Measurements from ENCODE around the gene PCDHB4.
"Not testable (repeated sequence)": the region's sequence is repeated elsewhere in the genome, so short reads cannot be mapped to it uniquely, and the experiment has no call there.

The PCDHB4 gene

DNA sequence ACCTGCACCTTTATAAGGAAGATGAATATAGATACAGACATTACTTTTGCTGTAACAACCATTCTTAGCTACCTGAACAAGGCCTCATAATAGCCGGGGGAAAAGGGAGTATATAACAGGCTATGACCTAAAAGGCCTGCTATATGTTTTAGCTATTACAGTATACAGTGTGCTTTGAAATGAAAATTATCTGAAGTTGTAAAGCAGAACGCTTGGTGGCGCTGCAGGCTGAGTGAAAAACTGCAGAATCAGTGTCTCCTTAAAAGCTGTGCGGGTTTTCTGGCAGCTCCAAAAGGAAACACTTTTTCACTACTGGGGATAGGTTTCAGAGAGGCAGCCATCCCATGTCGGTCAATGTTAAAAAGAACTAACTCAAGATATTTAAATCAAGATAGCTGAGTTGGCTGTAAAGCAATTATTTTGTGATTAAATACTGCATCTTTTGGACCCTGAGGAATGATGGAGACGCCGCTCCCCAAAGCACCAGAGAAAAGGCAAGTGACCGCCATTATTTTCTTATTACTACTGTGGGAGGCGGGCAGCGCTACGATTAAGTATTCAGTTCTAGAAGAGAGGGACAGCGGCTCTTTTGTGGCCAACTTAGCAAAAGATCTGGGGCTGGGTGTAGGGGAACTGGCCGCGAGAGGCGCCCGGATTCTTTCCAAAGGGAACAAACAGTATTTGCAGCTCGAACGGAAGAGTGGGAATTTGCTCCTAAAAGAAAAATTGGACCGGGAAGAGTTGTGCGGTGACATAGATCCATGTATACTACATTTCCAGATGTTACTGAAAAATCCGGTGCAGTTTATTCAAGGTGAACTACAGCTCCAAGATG, 34.1 kb downstream of the PCDHB4 start:
- no peaks in the 10 kb centered on the region for H3K9me2 ChIP-seq (replicated peaks; ENCODE audit: control insufficient read depth, low read length)
- H3K27me3 ChIP-seq (ENCODE audit: control insufficient read depth, low read length), result no peaks in the 10 kb centered on the region

DNA sequence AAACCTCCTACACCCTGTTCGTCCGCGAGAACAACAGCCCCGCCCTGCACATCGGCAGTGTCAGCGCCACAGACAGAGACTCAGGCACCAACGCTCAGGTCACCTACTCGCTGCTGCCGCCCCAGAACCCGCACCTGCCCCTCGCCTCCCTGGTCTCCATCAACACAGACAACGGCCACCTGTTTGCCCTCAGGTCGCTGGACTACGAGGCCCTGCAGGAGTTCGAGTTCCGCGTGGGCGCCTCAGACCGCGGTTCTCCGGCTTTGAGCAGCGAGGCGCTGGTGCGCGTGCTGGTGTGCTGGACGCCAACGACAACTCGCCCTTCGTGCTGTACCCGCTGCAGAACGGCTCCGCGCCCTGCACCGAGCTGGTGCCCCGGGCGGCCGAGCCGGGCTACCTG, 35.7 kb downstream of the PCDHB4 start:
- not testable (repeated sequence) for H3K79me2 ChIP-seq (ENCODE audit: control insufficient read depth, low read length); H3K27me3 ChIP-seq (ENCODE audit: control insufficient read depth, low read length); H4K20me1 ChIP-seq (ENCODE audit: control insufficient read depth, insufficient read depth, low read depth, low read length); H3K4me1 ChIP-seq (ENCODE audit: control insufficient read depth, low read length); H3K36me3 ChIP-seq (ENCODE audit: control insufficient read depth, low read length); H3K9me3 ChIP-seq (ENCODE audit: control insufficient read depth, insufficient read depth, low read length); H3K9me2 ChIP-seq (replicated peaks; ENCODE audit: control insufficient read depth, low read length); H3K4me2 ChIP-seq (ENCODE audit: low read length); H3K27ac ChIP-seq (ENCODE audit: low read depth, low read length); H3F3A ChIP-seq (ENCODE audit: control insufficient read depth, insufficient read depth); H3K4me3 ChIP-seq (ENCODE audit: low read length)

More for the DNA sequence above, 34.1 kb downstream of the PCDHB4 start:
- H3F3A ChIP-seq (ENCODE audit: control insufficient read depth, insufficient read depth), result no peaks in the 10 kb centered on the region
- H3K4me1 ChIP-seq (ENCODE audit: control insufficient read depth, low read length), result no peaks in the 10 kb centered on the region
- no peak overlapping the region for H3K4me3 ChIP-seq (ENCODE audit: low read length)
- no peak for TF ChIP-seq EZH2phosphoT487 (IDR thresholded peaks at IDR 0.05; ENCODE audit: borderline replicate concordance, low read length)
- TF ChIP-seq, protein P1, sequence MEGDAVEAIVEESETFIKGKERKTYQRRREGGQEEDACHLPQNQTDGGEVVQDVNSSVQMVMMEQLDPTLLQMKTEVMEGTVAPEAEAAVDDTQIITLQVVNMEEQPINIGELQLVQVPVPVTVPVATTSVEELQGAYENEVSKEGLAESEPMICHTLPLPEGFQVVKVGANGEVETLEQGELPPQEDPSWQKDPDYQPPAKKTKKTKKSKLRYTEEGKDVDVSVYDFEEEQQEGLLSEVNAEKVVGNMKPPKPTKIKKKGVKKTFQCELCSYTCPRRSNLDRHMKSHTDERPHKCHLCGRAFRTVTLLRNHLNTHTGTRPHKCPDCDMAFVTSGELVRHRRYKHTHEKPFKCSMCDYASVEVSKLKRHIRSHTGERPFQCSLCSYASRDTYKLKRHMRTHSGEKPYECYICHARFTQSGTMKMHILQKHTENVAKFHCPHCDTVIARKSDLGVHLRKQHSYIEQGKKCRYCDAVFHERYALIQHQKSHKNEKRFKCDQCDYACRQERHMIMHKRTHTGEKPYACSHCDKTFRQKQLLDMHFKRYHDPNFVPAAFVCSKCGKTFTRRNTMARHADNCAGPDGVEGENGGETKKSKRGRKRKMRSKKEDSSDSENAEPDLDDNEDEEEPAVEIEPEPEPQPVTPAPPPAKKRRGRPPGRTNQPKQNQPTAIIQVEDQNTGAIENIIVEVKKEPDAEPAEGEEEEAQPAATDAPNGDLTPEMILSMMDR (IDR thresholded peaks at IDR 0.05; ENCODE audit: low read depth, low read length, poor library complexity, severe bottlenecking), result no peak
- no peaks in the 10 kb centered on the region for H4K20me1 ChIP-seq (ENCODE audit: control insufficient read depth, insufficient read depth, low read depth, low read length)
- H3K27ac ChIP-seq (ENCODE audit: low read depth, low read length), result no peak overlapping the region
- H3K36me3 ChIP-seq (ENCODE audit: control insufficient read depth, low read length), result no peaks in the 10 kb centered on the region
- no peak overlapping the region for H3K4me2 ChIP-seq (ENCODE audit: low read length)
- no peaks in the 10 kb centered on the region for H3K79me2 ChIP-seq (ENCODE audit: control insufficient read depth, low read length)
- H3K9me3 ChIP-seq (ENCODE audit: control insufficient read depth, insufficient read depth, low read length), result no peaks in the 10 kb centered on the region

DNA sequence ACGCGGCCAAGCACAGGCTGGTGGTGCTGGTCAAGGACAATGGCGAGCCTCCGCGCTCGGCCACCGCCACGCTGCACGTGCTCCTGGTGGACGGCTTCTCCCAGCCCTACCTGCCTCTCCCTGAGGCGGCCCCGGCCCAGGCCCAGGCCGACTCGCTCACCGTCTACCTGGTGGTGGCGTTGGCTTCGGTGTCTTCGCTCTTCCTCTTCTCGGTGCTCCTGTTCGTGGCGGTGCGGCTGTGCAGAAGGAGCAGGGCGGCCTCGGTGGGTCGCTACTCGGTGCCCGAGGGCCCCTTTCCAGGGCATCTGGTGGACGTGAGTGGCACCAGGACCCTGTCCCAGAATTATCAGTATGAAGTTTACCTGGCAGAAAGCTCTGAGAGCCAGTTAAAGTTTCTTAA, 36.3 kb downstream of the PCDHB4 start:
- H3K4me2 ChIP-seq (ENCODE audit: low read length); H3K4me1 ChIP-seq (ENCODE audit: control insufficient read depth, low read length); H3K9me3 ChIP-seq (ENCODE audit: control insufficient read depth, insufficient read depth, low read length): not testable (repeated sequence)

DNA sequence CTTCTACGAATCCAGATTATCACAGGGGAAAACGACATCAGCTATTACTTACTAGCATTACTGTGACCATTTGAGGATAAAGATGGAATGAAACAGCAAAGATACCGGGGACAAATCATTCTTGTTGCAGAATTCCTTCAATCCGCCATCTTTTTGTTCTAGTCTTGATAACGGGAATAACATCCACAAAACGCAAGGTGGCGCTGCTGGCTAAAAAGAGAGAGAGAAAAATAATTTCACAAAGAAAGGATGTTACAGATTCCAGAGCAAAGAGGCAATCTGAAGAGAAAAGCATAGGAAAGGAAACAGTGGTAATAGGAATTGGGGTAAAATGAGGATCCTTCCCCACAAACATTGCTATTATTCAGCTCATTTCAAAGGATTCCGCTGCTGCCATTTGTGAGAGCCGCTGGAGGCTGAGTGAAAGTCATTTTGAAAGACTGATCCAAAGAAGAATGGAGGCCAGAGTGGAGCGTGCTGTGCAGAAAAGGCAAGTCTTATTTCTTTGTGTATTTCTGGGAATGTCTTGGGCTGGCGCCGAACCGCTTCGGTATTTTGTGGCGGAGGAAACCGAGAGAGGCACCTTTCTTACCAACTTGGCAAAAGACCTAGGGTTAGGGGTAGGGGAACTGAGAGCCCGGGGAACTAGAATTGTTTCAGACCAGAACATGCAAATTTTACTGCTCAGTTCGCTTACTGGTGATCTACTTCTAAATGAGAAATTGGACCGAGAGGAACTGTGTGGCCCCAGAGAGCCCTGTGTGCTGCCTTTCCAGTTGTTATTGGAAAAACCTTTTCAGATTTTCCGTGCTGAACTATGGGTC, 51.0 kb downstream of the PCDHB4 start, which contains the start of gene PCDHB7:
Gene PCDHB7 (plus strand): TSS at position 264 of the 824 bp plus-strand sequence. CDS start 192 bp downstream, at position 456.
- H3K27ac ChIP-seq (ENCODE audit: low read depth, low read length), result no peak within 1 kb of the TSS
- no peaks in the 10 kb centered on the region for H4K20me1 ChIP-seq (ENCODE audit: control insufficient read depth, insufficient read depth, low read depth, low read length)
- no peak for TF ChIP-seq EZH2phosphoT487 (IDR thresholded peaks at IDR 0.05; ENCODE audit: borderline replicate concordance, low read length)
- TF ChIP-seq, protein P1 (IDR thresholded peaks at IDR 0.05; ENCODE audit: low read depth, low read length, poor library complexity, severe bottlenecking), result peak; percentile 89
- peaks cover 3% of the 10 kb centered on the region; the same call in 1 of the 2 replicates for H3K27me3 ChIP-seq (ENCODE audit: control insufficient read depth, low read length)
- no peaks in the 10 kb centered on the region for H3K9me3 ChIP-seq (ENCODE audit: control insufficient read depth, insufficient read depth, low read length)
- 0 out of 2 replicates have a peak within 1 kb of the TSS, but pooled peaks have one; percentile 20 for H3K4me2 ChIP-seq (ENCODE audit: low read length)
- no peaks in the 10 kb centered on the region for H3F3A ChIP-seq (ENCODE audit: control insufficient read depth, insufficient read depth)
- no peaks in the 10 kb centered on the region for H3K36me3 ChIP-seq (ENCODE audit: control insufficient read depth, low read length)
- no peak within 1 kb of the TSS for H3K4me3 ChIP-seq (ENCODE audit: low read length)
- H3K9me2 ChIP-seq (replicated peaks; ENCODE audit: control insufficient read depth, low read length), result no peaks in the 10 kb centered on the region
- no peaks in the 10 kb centered on the region for H3K4me1 ChIP-seq (ENCODE audit: control insufficient read depth, low read length)
- no peaks in the 10 kb centered on the region for H3K79me2 ChIP-seq (ENCODE audit: control insufficient read depth, low read length)

More for the DNA sequence above, 36.3 kb downstream of the PCDHB4 start:
- not testable (repeated sequence) for H4K20me1 ChIP-seq (ENCODE audit: control insufficient read depth, insufficient read depth, low read depth, low read length); H3K36me3 ChIP-seq (ENCODE audit: control insufficient read depth, low read length); H3K79me2 ChIP-seq (ENCODE audit: control insufficient read depth, low read length); H3K9me2 ChIP-seq (replicated peaks; ENCODE audit: control insufficient read depth, low read length); H3F3A ChIP-seq (ENCODE audit: control insufficient read depth, insufficient read depth); H3K27me3 ChIP-seq (ENCODE audit: control insufficient read depth, low read length); H3K27ac ChIP-seq (ENCODE audit: low read depth, low read length); H3K4me3 ChIP-seq (ENCODE audit: low read length)

DNA sequence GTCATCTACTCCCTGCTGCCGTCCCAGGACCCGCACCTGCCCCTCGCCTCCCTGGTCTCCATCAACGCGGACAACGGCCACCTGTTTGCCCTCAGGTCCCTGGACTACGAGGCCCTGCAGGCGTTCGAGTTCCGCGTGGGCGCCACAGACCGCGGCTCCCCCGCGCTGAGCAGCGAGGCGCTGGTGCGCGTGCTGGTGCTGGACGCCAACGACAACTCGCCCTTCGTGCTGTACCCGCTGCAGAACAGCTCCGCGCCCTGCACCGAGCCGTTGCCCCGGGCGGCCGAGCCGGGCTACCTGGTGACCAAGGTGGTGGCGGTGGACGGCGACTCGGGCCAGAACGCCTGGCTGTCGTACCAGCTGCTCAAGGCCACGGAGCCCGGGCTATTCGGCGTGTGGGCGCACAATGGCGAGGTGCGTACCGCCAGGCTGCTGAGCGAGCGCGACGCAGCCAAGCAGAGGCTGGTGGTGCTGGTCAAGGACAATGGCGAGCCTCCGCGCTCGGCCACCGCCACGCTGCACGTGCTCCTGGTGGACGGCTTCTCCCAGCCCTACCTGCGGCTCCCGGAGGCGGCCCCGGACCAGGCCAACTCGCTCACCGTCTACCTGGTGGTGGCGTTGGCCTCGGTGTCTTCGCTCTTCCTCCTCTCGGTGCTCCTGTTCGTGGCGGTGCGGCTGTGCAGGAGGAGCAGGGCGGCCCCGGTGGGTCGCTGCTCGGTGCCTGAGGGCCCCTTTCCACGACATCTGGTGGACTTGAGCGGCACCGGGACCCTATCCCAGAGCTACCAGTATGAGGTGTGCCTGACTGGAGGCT, 52.9 kb downstream of the PCDHB4 start:
- H3K27ac ChIP-seq (ENCODE audit: low read depth, low read length); H3K4me1 ChIP-seq (ENCODE audit: control insufficient read depth, low read length); H3K4me3 ChIP-seq (ENCODE audit: low read length); H3K36me3 ChIP-seq (ENCODE audit: control insufficient read depth, low read length); H3F3A ChIP-seq (ENCODE audit: control insufficient read depth, insufficient read depth); H3K9me2 ChIP-seq (replicated peaks; ENCODE audit: control insufficient read depth, low read length); H3K4me2 ChIP-seq (ENCODE audit: low read length); H3K79me2 ChIP-seq (ENCODE audit: control insufficient read depth, low read length); H3K27me3 ChIP-seq (ENCODE audit: control insufficient read depth, low read length); H4K20me1 ChIP-seq (ENCODE audit: control insufficient read depth, insufficient read depth, low read depth, low read length); H3K9me3 ChIP-seq (ENCODE audit: control insufficient read depth, insufficient read depth, low read length): not testable (repeated sequence)

All from DOHH2 (cell line).